ENCODE results near the gene LDB1.

DNA sequence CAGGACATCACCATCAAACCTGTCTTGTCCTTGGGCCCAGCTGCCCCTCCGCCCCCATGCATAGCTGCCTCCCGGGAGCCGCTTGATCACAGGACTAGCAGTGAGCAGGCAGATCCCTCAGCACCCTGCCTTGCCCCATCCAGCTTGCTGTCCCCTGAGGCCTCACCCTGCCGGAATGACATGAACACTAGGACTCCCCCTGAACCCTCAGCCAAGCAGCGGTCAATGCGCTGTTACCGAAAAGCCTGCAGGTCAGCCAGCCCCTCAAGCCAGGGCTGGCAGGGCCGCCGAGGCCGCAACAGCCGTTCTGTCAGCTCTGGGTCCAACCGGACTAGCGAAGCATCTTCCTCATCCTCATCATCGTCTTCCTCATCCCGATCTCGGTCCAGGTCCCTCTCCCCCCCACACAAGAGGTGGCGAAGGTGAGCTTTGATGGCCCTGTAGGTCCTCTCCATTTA is 26.8 kb upstream of the LDB1 start:
- TF ChIP-seq, protein P1, sequence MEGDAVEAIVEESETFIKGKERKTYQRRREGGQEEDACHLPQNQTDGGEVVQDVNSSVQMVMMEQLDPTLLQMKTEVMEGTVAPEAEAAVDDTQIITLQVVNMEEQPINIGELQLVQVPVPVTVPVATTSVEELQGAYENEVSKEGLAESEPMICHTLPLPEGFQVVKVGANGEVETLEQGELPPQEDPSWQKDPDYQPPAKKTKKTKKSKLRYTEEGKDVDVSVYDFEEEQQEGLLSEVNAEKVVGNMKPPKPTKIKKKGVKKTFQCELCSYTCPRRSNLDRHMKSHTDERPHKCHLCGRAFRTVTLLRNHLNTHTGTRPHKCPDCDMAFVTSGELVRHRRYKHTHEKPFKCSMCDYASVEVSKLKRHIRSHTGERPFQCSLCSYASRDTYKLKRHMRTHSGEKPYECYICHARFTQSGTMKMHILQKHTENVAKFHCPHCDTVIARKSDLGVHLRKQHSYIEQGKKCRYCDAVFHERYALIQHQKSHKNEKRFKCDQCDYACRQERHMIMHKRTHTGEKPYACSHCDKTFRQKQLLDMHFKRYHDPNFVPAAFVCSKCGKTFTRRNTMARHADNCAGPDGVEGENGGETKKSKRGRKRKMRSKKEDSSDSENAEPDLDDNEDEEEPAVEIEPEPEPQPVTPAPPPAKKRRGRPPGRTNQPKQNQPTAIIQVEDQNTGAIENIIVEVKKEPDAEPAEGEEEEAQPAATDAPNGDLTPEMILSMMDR (IDR thresholded peaks at IDR 0.05 in 2 of 3, conservative IDR thresholded peaks at IDR 0.05 in 1 of 3; ENCODE audit: control insufficient read depth in 2 of 3, extremely low read depth in 1 of 3, insufficient read depth in 1 of 3, low read depth in 3 of 3, low read length in 3 of 3) = no peak
- TF ChIP-seq, protein P2, sequence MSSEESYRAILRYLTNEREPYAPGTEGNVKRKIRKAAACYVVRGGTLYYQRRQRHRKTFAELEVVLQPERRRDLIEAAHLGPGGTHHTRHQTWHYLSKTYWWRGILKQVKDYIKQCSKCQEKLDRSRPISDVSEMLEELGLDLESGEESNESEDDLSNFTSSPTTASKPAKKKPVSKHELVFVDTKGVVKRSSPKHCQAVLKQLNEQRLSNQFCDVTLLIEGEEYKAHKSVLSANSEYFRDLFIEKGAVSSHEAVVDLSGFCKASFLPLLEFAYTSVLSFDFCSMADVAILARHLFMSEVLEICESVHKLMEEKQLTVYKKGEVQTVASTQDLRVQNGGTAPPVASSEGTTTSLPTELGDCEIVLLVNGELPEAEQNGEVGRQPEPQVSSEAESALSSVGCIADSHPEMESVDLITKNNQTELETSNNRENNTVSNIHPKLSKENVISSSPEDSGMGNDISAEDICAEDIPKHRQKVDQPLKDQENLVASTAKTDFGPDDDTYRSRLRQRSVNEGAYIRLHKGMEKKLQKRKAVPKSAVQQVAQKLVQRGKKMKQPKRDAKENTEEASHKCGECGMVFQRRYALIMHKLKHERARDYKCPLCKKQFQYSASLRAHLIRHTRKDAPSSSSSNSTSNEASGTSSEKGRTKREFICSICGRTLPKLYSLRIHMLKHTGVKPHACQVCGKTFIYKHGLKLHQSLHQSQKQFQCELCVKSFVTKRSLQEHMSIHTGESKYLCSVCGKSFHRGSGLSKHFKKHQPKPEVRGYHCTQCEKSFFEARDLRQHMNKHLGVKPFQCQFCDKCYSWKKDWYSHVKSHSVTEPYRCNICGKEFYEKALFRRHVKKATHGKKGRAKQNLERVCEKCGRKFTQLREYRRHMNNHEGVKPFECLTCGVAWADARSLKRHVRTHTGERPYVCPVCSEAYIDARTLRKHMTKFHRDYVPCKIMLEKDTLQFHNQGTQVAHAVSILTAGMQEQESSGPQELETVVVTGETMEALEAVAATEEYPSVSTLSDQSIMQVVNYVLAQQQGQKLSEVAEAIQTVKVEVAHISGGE (CRISPR knock-in tag; IDR thresholded peaks at IDR 0.05) = no peak

Measured in GM12878 (cell line).